ENCODE results near the gene VSIG8.

DNA sequence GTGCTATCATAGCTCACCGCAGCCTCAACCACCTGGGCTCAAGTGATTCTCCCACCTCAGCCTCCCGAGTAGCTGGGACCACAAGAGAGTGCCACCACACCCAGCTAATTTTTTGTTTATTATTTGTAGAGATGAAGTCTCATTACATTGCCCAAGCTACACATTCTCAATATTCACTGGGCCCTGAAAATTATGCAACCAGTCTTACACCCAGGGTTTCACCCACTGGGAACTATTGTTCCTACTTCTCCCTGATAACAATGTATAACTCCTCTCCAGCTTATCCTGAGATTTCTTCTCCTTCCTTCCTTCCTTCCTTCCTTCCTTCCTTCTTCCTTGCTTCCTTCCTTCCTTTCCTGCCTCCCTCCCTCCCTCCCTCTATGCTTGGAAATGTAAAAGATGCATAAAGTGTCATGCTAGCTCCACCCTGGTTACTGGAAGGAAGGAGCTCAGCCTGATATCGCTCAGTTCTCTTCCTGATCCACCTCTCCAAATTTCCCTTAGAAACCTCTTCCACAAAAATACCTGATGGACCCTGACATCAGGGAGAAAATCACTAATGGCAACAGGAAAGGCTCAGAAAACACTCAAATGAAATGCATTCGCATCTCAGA, 11.2 kb upstream of the VSIG8 start:
- TF ChIP-seq, protein P1, sequence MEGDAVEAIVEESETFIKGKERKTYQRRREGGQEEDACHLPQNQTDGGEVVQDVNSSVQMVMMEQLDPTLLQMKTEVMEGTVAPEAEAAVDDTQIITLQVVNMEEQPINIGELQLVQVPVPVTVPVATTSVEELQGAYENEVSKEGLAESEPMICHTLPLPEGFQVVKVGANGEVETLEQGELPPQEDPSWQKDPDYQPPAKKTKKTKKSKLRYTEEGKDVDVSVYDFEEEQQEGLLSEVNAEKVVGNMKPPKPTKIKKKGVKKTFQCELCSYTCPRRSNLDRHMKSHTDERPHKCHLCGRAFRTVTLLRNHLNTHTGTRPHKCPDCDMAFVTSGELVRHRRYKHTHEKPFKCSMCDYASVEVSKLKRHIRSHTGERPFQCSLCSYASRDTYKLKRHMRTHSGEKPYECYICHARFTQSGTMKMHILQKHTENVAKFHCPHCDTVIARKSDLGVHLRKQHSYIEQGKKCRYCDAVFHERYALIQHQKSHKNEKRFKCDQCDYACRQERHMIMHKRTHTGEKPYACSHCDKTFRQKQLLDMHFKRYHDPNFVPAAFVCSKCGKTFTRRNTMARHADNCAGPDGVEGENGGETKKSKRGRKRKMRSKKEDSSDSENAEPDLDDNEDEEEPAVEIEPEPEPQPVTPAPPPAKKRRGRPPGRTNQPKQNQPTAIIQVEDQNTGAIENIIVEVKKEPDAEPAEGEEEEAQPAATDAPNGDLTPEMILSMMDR (IDR thresholded peaks at IDR 0.05): no peak
- no peak for TF ChIP-seq EP300 (IDR thresholded peaks at IDR 0.05)
